HT1080 (cell line): ENCODE results near the gene CLEC20A. TPM values are rescaled to one million over a fixed set of nuclear protein-coding genes. Genes with fewer than 3 reads are reported as not detected.

Source experiments
- DNase-seq: peaks from one replicate; pipeline ENCODE4 v3.0.0-alpha.2; 2015; ENCODE audit warnings: low read depth
- polyA plus RNA-seq, 2 experiments: library from polyadenylated mRNA; depleted of rRNA; stranded (reverse); fragments of >200 nt; gene quantifications; 2 replicates each; pipeline ENCODE4 v1.2.3, GENCODE V29; 2015
- total RNA-seq: library from RNA; depleted of rRNA; stranded (reverse); fragments of >200 nt; shearing (Covaris generic); gene quantifications from 2 replicates; pipeline ENCODE4 v1.2.3, GENCODE V29; 2014; rRNA removed

Gene CLEC20A
- not detected in 2 replicates for total RNA-seq
- not detected in 2 replicates for polyA plus RNA-seq (2015; cell fraction: cytosol; rRNA removed)
- polyA plus RNA-seq (2015; cell fraction: nucleus; rRNA removed): not detected in 2 replicates

DNA sequence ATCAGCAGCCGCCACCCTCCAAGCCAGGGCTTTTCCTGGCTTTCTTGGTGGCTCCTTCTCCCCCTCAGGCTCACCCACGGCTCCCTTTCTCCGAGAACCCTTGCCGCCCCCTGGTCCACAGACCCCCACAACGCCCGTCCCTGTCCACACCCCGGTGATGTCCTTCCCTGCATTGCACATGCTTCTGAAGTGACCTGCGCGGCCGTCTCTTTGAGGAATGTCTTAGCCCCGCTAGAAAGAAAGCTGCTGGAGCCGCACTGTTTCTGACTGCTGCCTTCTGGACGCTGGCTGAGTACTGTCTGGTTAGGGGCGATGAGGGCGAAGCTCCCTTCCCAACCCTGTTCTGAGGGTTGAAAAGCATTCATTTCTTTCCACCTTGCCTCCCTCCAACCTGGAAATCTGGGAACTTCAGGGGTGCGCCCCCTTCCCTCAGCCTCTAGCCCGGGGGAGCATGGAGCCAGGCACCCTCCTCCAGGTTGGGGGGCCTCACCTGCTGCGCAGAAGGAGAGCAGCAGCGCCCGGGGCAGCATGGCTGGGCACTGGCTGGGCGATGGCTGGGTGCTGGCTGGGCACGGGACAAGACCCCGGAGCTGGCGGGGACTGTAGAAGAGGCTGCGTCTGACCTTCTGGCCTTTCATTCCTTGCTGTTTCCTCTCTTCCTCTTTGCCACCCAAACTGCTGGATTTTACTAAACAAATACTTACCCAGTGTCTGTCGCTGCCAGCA lies at the start of gene CLEC20A:
Gene CLEC20A, minus strand, starts transcription at position 555 of the 726 bp plus-strand sequence. Its CDS starts 25 bp downstream, at position 530.
- no peak for DNase-seq

DNA sequence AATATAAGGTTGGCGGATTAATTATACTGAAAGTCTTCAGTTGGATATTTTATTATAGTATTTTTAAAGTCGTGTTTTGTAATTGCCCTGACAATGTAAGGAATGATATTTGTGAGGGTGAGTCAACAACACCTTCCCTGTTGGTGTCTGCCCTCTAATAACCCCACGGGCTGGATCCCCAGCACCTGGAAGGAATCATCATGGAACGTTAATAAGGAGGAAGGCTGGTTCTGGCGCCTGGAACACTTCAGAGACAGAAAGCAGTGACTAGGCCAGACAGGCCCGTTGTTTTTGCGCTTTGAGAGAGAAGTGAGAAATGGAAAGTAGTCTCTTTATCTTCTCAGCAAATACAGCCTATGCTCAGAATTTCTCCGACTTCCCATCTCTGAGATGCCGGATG lies 47.8 kb upstream of the CLEC20A start:
- DNase-seq: no peak

- DNase-seq: no peak
These were observed 46.5 kb upstream of the CLEC20A start for GRCh38 chr1:178543290-178543607.

DNA sequence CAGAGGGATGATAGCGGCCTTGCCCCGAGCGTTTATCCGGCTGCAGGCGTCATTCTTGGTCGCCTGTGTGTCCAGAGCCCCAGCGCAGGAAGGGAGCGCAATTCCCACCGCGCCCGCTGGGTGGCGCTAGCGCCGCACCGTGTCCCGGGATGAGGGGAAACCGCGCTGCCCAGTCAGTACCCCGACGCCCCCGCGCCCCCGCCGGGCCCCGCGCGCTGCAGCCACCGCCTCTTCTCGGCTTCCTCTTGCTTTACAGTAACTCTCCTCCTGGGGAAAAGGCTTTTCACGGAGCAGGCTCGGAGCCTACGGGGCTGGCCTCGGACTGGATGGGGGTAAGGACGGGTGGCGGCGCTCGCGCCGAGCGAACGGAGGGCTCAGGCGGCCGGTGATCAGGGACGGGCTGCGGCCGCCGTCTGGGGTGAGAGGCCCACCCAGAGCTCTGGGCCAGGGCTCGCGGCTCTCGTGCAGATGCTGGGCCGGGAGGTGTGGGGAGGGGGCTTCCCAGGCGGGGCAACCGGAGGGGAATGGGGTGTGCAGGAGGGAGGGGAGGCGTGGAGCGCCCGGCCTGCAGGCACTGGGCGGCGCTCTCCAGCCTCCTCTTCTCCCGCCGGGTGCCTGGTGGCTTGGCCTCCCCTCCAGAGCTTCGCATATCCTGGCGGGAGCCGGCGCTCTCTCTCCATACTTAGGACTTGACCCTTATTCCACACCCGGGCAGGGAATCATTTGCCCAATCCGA lies 46.0 kb upstream of the CLEC20A start:
- DNase-seq: peak; percentile 83

GRCh38 chr1:178541829-178542553 lies 45.2 kb upstream of the CLEC20A start:
- DNase-seq: no peak

DNA sequence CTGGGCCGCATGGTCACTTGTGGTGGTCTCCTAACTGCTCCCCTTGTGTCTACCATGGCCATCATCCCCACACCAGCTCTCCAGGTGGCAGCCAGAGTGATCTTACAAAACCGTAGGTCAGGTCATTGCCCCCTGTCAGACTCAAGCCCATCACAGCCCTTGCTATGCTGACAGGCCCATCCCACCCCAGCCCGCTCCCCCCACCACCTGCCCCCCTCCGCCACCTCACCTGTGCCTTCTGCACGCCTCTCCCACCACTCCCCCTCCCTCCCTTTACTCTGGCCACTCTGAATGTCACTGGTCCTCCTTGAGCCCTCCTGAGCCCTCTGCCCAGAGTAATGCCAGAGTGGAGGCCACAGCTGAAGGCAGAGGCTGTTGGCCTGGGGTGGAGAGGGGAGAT lies 44.6 kb upstream of the CLEC20A start:
- DNase-seq: no peak

- peak; percentile 72 for DNase-seq
These were observed 43.9 kb upstream of the CLEC20A start for GRCh38 chr1:178540646-178541045.

DNA sequence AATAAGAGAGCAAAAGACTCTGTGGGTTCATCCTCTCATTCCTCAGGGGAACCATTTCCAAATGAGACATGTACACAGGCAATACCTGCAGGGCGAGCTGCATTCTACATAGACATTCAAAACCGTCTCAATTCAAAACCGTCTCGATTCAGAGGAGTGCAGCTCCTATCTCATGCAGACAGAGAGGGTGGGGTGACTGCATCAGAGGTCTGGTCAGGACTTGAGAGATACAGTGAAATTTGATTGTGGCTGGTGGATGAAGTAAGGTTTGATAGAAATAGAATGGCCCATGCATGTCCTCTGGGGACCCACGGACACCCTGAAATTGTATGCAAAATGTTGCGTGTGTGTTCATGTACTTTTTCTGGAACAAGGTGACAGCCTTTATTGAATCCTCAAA lies 43.4 kb upstream of the CLEC20A start:
- no peak for DNase-seq

DNA sequence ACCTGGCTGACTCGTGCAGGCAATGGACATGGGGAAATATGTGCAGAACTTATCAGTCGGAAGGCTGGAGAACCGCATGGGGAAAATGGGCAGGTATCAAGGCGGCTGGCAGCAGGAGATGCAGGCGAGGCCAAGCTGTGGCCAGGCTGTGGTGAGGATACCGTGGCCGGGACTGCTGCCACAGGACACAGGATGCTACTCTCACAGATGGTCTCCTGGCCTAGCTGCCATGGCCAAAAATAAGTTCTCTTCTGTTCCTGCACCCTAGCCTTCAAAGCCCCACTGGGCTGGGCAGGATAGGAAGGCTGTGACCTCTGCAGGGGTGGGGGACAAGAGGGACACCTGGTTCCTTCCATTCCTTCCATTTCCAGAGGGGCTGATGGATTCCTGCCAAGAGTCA lies 42.5 kb upstream of the CLEC20A start:
- DNase-seq: no peak

DNA sequence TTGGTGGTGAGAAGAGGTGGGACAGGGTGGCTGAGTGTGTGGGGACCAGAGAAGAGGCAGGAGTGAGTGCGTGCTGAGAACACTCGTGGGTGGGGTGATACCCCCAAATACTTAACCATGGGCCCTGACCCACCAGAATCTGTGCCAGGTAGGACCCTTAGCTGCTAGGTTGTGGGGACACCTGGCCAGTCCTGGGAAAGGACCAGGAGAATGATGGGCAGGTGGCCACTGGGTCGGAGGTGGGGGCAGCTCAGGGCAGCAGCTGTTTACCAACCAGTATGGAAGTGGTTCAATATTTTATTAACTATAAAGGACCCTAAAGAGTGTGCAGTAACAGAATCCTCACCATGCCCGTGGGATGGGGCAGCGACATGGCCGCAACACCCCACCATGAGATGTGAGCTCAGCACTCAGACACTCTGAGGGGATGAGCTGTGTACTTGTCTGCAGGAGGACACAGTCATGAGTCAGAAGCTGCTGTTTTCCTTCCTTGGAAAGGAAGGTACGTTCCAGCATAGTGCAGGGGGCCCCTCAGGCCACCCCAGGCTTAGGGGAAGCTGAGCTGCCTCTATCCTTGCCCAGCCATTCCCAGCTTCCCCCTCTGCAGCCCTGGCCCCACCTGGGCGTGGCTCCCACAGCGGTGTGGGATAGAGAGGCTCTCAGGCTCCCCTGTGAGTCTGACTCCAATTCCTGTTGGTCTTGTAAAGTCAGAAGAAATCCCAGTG lies 41.6 kb upstream of the CLEC20A start:
- DNase-seq: peak; percentile 81

DNA sequence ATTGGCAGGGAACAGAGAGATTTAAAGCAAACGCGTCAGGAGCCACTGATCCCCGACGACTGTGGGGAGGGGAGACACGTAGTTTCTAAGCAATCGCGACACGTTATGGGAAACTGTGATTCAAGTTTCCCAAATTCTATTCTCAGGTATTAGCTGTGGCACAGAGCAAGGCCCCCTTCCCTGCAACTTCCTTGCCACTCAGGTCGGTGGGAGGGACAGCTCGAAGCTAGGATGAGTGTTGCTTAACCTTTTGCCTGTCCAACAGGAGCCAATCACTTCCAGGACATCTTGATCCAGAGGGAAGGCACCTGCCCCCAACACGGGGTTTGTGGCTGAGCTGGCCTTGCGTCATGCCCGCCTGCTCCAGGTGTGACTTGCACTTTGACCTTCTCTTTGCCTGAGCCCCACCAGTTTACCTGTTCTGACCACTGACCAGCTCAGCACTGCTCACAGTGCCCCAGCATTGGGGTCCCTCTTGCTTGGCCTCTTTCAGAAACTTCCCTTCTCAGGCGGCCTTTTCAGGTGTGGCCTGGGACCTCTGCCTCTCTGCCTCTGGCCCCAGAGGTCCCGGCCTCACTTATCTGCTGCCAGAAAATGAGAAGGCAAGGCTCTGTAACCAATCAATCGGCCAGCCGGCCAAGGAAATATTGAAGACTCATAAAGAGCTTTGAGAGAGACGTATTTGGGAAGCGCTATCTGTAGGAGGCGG lies 40.8 kb upstream of the CLEC20A start:
- DNase-seq: no peak

GRCh38 chr1:178536844-178537371 lies 40.1 kb upstream of the CLEC20A start:
- peak; percentile 94 for DNase-seq

DNA sequence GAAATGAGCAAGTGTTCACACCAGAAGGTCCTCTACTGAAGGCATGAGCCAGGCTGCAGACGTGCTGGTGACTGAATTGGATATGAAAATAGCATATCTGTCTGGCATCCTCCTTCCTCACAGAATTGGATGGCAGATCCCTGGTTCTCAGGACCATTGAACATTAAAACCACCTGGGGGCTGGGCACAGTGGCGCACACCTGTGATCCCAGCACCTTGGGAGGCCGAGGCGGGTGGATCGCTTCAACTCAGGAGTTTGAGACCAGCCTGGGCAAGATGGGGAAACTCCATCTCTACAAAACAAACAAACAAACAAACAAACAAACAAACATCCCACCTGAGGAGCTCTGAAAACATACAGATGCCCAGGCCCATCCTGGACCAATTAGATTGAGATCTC lies 39.6 kb upstream of the CLEC20A start:
- no peak for DNase-seq

- no peak for DNase-seq
These were observed 37.5 kb upstream of the CLEC20A start for GRCh38 chr1:178534137-178534868.

DNA sequence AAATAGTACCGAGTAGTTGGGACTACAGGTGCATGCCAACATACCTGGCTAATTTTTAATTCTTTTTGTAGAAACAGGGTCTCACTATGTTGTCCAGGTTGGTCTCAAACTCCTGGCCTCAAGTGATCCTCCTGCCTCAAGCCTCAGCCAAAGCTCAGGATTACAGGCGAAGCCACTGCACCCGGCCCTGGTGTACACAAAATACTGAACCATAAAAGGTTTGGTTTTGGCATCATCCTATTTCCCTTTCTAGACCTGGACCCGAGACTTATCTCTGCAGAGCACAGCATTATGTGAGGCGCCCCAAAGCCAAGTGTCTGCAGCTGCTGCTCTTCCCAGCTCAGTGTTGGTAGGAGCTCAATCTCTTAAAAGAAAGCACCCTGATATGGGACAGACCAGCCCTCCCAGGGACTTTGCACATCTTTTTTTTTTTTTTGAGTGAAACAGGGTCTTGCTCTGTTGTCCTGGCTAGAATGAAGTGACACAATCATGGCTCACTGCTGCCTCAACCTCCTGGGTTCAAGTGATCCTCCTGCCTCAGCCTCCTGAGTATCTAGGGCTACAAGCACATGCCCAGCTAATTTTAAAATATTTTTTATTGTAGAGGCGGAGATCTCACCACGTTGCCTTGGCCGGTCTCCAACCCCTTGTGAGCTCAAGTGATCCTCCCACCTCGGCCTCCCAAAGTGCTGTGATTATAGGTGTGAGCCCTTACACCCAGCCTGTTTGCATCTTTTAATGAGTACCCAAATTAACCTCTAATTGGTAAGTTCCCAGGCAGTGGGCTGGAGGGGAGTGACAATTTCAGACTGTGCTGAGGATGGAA lies 36.6 kb upstream of the CLEC20A start:
- DNase-seq: no peak

DNA sequence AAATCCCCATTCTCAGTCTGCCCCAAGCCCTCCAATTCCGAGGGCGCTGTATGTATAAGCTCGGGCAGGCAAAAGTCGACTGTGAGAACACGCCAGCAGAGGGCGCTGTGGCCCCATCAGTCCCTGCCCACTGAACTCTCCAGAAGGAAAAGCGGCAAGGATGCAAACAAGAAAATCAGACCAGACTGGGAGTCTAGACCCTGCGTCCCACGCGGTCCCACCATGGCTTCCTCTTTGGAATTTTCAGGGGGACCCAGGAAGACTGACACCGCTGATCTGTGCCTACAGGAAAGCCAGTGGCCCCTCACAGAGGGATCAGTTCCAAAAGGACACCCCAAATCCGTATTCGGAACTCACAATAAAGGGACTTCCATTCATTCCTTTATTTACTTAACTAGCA lies 35.6 kb upstream of the CLEC20A start:
- DNase-seq: peak; percentile 76

- DNase-seq: no peak
These were observed 35.1 kb upstream of the CLEC20A start for GRCh38 chr1:178531887-178532286.

DNA sequence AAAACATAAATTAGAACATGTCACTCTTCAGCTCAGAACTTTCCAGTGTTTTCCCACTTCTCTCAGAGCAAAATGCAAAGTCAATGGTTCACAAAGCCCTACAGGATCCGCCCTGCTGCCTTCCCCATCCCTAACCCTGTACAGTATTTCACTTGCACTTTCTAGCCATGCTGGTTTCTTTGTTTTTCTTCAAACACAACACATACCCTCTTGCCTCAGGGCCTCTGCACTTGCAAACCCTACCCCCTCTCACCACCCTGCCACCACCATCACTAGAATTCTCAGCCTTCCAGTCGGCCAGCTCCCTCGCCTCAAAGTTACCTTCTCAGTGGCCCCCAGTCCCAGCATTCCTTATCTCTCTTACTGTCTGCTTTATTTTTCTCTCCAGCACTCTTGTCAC lies 33.7 kb upstream of the CLEC20A start:
- no peak for DNase-seq

DNA sequence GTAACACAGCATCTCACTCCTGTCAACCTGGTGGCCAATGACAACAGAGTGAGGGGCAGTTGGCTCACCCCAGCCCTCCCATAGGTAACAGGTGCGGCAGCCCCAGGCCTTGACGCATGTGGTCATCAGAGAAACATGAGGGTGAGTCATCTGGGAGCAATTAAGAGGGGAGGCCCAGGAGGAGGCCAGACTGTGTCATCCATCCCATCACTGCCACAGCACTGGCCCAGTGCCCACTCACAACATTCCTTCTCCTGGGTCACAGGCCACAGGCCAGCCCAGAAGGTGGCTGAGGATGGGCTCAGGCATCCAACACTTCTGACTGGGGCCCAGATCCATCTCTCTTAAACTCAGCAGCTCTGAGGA lies 33.3 kb upstream of the CLEC20A start:
- peak; percentile 89 for DNase-seq
